ENCODE measurements around the gene MYO15A. TPM values are rescaled to one million over a fixed set of nuclear protein-coding genes. Genes with fewer than 3 reads are reported as not detected.

MYO15A gene
- total and polyA plus RNA-seq, 2 donors (not counting 1 experiment from before 2014, with no cell fraction given): 2.5 to 3.1 TPM

DNA sequence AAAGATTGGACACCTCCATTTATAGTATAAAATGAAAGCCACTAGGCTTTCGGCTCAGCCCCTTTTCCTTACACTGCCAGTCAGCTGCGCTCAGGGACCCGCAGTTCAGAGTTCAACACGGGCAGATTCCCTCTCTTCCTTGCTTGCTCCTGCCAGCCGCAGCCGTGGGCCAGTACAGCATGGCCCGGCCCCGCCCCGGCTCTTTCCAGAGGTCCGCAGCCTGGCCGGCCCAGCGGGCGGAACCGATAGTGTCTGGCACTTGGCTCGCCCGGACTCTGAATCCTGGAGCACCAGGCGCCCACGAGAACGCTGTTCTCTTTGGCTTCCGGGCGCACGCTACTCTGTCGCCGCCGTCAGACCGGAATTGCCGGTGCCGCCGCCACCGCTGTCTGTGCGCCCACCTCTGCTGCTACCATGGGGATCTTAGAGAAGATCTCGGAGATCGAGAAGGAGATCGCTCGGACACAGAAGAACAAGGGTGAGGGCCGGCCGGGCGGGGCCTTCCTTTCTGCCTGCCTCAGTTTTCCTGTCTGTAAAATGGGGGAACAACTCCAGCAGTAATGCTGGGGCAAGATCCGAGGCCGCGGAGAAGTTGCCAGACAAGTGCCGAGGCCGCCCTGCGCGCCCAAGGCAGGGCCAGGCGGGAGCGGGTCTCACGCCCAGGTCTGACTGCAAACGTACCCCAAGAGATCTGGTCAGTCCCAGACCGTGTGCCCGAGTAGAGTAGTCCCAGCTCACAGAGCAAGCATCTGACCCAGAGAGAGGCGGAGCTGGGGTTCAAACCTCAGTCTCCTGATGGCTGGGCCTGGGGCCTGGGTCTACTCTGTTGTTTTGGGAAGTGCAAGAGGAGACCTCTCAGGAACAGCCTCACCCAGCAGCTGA is 20.7 kb upstream of the MYO15A start, which contains the start of gene DRG2:
Gene DRG2, plus strand, starts transcription at position 339 of the 882 bp plus-strand sequence. Its CDS starts 76 bp downstream, at position 415.
- no peaks in the 10 kb centered on the region for H3K27me3 Mint-ChIP-seq
- peak; percentile 92 for ATAC-seq (ENCODE audit: low read depth)
- peaks cover 25% of the 10 kb centered on the region for H3K4me1 Mint-ChIP-seq
- no peaks in the 10 kb centered on the region for H3K27me3 ChIP-seq (replicated peaks in 1 of 4; ENCODE audit: control extremely low read depth in 1 of 4, control insufficient read depth in 3 of 4, insufficient read depth in 4 of 4, low read length in 3 of 4)
- peaks cover 0 to 4% of the 10 kb centered on the region in 2 experiments for H3K36me3 ChIP-seq (replicated peaks in 1 of 2; ENCODE audit: control extremely low read depth in 1 of 2, control insufficient read depth in 1 of 2, extremely low read depth in 1 of 2, insufficient read depth in 2 of 2, low read length in 1 of 2)
- peaks cover 30% of the 10 kb centered on the region for H3K79me2 ChIP-seq (ENCODE audit: control insufficient read depth, insufficient read depth, low read length)
- H3K27ac ChIP-seq (ENCODE audit: low read length in 2 of 2): peak within 1 kb of the TSS; percentile 67 to 90
- peak; percentile 94 for DNase-seq
- H3K9me3 Mint-ChIP-seq (ENCODE audit: insufficient read depth): no peaks in the 10 kb centered on the region
- H3K9me3 ChIP-seq (ENCODE audit: control extremely low read depth in 1 of 3, control insufficient read depth in 2 of 3, insufficient read depth in 1 of 3, low read length in 2 of 3): no peaks in the 10 kb centered on the region
- H3K4me2 ChIP-seq (replicated peaks; ENCODE audit: low read depth, low read length, poor library complexity, severe bottlenecking): peak within 1 kb of the TSS; percentile 94
- ChIA-PET POLR2A (no interaction called here), CTCF (no interaction called here)
- H3K4me3 Mint-ChIP-seq: peak within 1 kb of the TSS; percentile 99
- TF ChIP-seq, protein P1, sequence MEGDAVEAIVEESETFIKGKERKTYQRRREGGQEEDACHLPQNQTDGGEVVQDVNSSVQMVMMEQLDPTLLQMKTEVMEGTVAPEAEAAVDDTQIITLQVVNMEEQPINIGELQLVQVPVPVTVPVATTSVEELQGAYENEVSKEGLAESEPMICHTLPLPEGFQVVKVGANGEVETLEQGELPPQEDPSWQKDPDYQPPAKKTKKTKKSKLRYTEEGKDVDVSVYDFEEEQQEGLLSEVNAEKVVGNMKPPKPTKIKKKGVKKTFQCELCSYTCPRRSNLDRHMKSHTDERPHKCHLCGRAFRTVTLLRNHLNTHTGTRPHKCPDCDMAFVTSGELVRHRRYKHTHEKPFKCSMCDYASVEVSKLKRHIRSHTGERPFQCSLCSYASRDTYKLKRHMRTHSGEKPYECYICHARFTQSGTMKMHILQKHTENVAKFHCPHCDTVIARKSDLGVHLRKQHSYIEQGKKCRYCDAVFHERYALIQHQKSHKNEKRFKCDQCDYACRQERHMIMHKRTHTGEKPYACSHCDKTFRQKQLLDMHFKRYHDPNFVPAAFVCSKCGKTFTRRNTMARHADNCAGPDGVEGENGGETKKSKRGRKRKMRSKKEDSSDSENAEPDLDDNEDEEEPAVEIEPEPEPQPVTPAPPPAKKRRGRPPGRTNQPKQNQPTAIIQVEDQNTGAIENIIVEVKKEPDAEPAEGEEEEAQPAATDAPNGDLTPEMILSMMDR (IDR thresholded peaks at IDR 0.05): no peak
- no peak for TF ChIP-seq EZH2 (IDR thresholded peaks at IDR 0.05; ENCODE audit: borderline replicate concordance, insufficient read depth, low read depth, low read length, poor library complexity, severe bottlenecking)
- H3K9ac ChIP-seq (ENCODE audit: low read length): peak within 1 kb of the TSS; percentile 95
- peak within 1 kb of the TSS; percentile 95 for H2AFZ ChIP-seq (ENCODE audit: insufficient read depth, low read depth, low read length, poor library complexity, severe bottlenecking)
- intact Hi-C loops (cut with micrococcal nuclease): loop anchor here (1.0 to 5.0 kb wide), 4 partner anchors 49 to 497 kb away; partner anchors contain the start of genes ALKBH5, ATPAF2, GID4 and PEMT
- H3K4me3 ChIP-seq (ENCODE audit: control extremely low read depth in 1 of 5, extremely low read depth in 1 of 5, insufficient read depth in 1 of 5, low read depth in 2 of 5, low read length in 4 of 5): peak within 1 kb of the TSS; percentile 71 to 99 (median 91)
- peak within 1 kb of the TSS; percentile 98 for H3K27ac Mint-ChIP-seq
- peaks cover 8 to 22% of the 10 kb centered on the region in 2 donors for H3K4me1 ChIP-seq (ENCODE audit: control insufficient read depth in 2 of 2, insufficient read depth in 2 of 2, low read length in 2 of 2)
- 3% methylated on average over 52 of the region's 52 CpGs for WGBS (ENCODE audit: insufficient coverage)
- no peaks in the 10 kb centered on the region for H4K20me1 ChIP-seq (ENCODE audit: control insufficient read depth, insufficient read depth, low read length, poor library complexity, severe bottlenecking)

- DNase-seq: no peak
- CTCF ChIA-PET: no interaction called here
- H3K4me2 ChIP-seq (replicated peaks; ENCODE audit: low read depth, low read length, poor library complexity, severe bottlenecking): no peak overlapping the region
Measured at GRCh38 chr17:18089613-18090012, 18.9 kb upstream of the MYO15A start.

More at GRCh38 chr17:18089613-18090012, 18.9 kb upstream of the MYO15A start:
- Histone ChIP-seq H3K4me1 (ENCODE audit: control insufficient read depth in 2 of 2, insufficient read depth in 2 of 2, low read length in 2 of 2) (peaks cover 8 to 22% of the 10 kb centered on the region in 2 donors), H3K27ac (ENCODE audit: low read length in 2 of 2) (no peak overlapping the region), H2AFZ (ENCODE audit: insufficient read depth, low read depth, low read length, poor library complexity, severe bottlenecking) (no peak overlapping the region), H4K20me1 (ENCODE audit: control insufficient read depth, insufficient read depth, low read length, poor library complexity, severe bottlenecking) (no peaks in the 10 kb centered on the region), H3K9me3 (ENCODE audit: control extremely low read depth in 1 of 3, control insufficient read depth in 2 of 3, insufficient read depth in 1 of 3, low read length in 2 of 3) (no peaks in the 10 kb centered on the region), H3K4me3 (ENCODE audit: control extremely low read depth in 1 of 5, extremely low read depth in 1 of 5, insufficient read depth in 1 of 5, low read depth in 2 of 5, low read length in 4 of 5) (no peak overlapping the region), H3K79me2 (ENCODE audit: control insufficient read depth, insufficient read depth, low read length) (peaks cover 30% of the 10 kb centered on the region), H3K9ac (ENCODE audit: low read length) (no peak overlapping the region), H3K27me3 (replicated peaks in 1 of 4; ENCODE audit: control extremely low read depth in 1 of 4, control insufficient read depth in 3 of 4, insufficient read depth in 4 of 4, low read length in 3 of 4) (no peaks in the 10 kb centered on the region), H3K36me3 (replicated peaks in 1 of 2; ENCODE audit: control extremely low read depth in 1 of 2, control insufficient read depth in 1 of 2, extremely low read depth in 1 of 2, insufficient read depth in 2 of 2, low read length in 1 of 2) (peaks cover 0 to 12% of the 10 kb centered on the region in 2 experiments)
- POLR2A ChIA-PET: interaction anchor here (0.8 kb wide), 1 partner anchor 12 kb away, joined by 3 read pairs; no protein-coding TSS in a partner anchor
- TF ChIP-seq, protein P1 (IDR thresholded peaks at IDR 0.05): no peak
- ATAC-seq (ENCODE audit: low read depth): no peak
- peak overlapping the region; percentile 49 for H3K4me3 Mint-ChIP-seq
- H3K27me3 Mint-ChIP-seq: no peaks in the 10 kb centered on the region
- 96% methylated on average over 2 of the region's 2 CpGs for WGBS (ENCODE audit: insufficient coverage)
- H3K9me3 Mint-ChIP-seq (ENCODE audit: insufficient read depth): no peaks in the 10 kb centered on the region
- peaks cover 25% of the 10 kb centered on the region for H3K4me1 Mint-ChIP-seq
- intact Hi-C loops (cut with micrococcal nuclease): loop anchor here (2.0 to 5.0 kb wide), 2 partner anchors 337 to 499 kb away; partner anchors contain the start of gene PEMT
- H3K27ac Mint-ChIP-seq: peak overlapping the region; percentile 70

All from B cell (primary cell).